Measurements from ENCODE around the gene TEAD1. TPM values are rescaled to one million over a fixed set of nuclear protein-coding genes. Genes with fewer than 3 reads are reported as not detected.

Gene TEAD1
- total RNA-seq, 1 donor from 2014 or later: 27.1 TPM

- no peak for DNase-seq
Observed at GRCh38 chr11:12667646-12668045, 6.6 kb upstream of the TEAD1 start.

GRCh38 chr11:12668166-12668565, 6.1 kb upstream of the TEAD1 start:
- DNase-seq: no peak

- no peak for DNase-seq
Observed at GRCh38 chr11:12669930-12670329, 4.3 kb upstream of the TEAD1 start.

- no peak for DNase-seq
Observed at GRCh38 chr11:12671370-12671769, 2.9 kb upstream of the TEAD1 start.

- DNase-seq: no peak
Observed at GRCh38 chr11:12673601-12673923, 659 bp upstream of the TEAD1 start.

GRCh38 chr11:12674571-12674935, 332 bp downstream of the TEAD1 start:
- DNase-seq: no peak

- peak; percentile 61 for DNase-seq
Observed at GRCh38 chr11:12674936-12675696, 895 bp downstream of the TEAD1 start.

GRCh38 chr11:12675951-12676711, 1.9 kb downstream of the TEAD1 start:
- peak; percentile 61 for DNase-seq

- peak; percentile 49 for DNase-seq
Observed at GRCh38 chr11:12677131-12677530, 2.9 kb downstream of the TEAD1 start.

- no peak for DNase-seq
Observed at GRCh38 chr11:12678092-12678491, 3.9 kb downstream of the TEAD1 start.

GRCh38 chr11:12678991-12679390, 4.8 kb downstream of the TEAD1 start:
- no peak for DNase-seq

- no peak for DNase-seq
Observed at GRCh38 chr11:12679471-12679870, 5.2 kb downstream of the TEAD1 start.

GRCh38 chr11:12680246-12680939, 6.2 kb downstream of the TEAD1 start:
- DNase-seq: no peak

GRCh38 chr11:12680940-12681258, 6.7 kb downstream of the TEAD1 start:
- DNase-seq: no peak

GRCh38 chr11:12681466-12681865, 7.2 kb downstream of the TEAD1 start:
- no peak for DNase-seq

- no peak for DNase-seq
Observed at GRCh38 chr11:12682288-12682687, 8.1 kb downstream of the TEAD1 start.

GRCh38 chr11:12682737-12683500, 8.7 kb downstream of the TEAD1 start:
- DNase-seq: no peak

GRCh38 chr11:12683874-12684273, 9.7 kb downstream of the TEAD1 start:
- no peak for DNase-seq

GRCh38 chr11:12684315-12684714, 10.1 kb downstream of the TEAD1 start:
- no peak for DNase-seq

GRCh38 chr11:12684816-12685215, 10.6 kb downstream of the TEAD1 start:
- no peak for DNase-seq

GRCh38 chr11:12685229-12685628, 11.0 kb downstream of the TEAD1 start:
- DNase-seq: no peak

GRCh38 chr11:12686246-12687060, 12.2 kb downstream of the TEAD1 start:
- peak; percentile 53 for DNase-seq

Measured in dermis blood vessel endothelial cell (primary cell).